Colonic mucosa (tissue), 4 donors: ENCODE measurements around the gene DMAC2L. TPM values are rescaled to one million over a fixed set of nuclear protein-coding genes. Genes with fewer than 3 reads are reported as not detected.

Experiments
- DNase-seq: peaks from one replicate; pipeline ENCODE4 v3.0.0-alpha.2; 2020
- H3K27ac ChIP-seq: fragments of 200-600 bp; one replicate; pipeline ENCODE4 v1.8.0; 2021
- H3K27me3 ChIP-seq: fragments of 200-600 bp; one replicate; pipeline ENCODE4 v1.8.0; 2021
- H3K36me3 ChIP-seq: fragments of 200-600 bp; one replicate; pipeline ENCODE4 v1.8.0; 2021
- H3K4me1 ChIP-seq: fragments of 200-600 bp; one replicate; pipeline ENCODE4 v1.8.0; 2021; ENCODE audit warnings: mild to moderate bottlenecking
- H3K4me3 ChIP-seq: fragments of 200-600 bp; one replicate; pipeline ENCODE4 v1.8.0; 2021
- H3K9ac ChIP-seq, 2 donors: one replicate each; pipeline ENCODE4 v1.7.0; 2013; ENCODE audit warnings: control low read depth in 2 of 2, low read depth in 2 of 2, low read length in 2 of 2
- H3K9me3 ChIP-seq: fragments of 200-600 bp; one replicate; pipeline ENCODE4 v1.8.0; 2021
- CTCF ChIP-seq: fragments of 200-600 bp; IDR thresholded peaks from one replicate; pipeline ENCODE4 v1.8.0; 2022; ENCODE audit warnings: antibody characterized with exemption, mild to moderate bottlenecking
- intact Hi-C: fragments of 100-400 bp; cut with DNase I; formaldehyde crosslinking; loops from one replicate; pipeline ENCODE4 v1.14.1; 2022
- total RNA-seq, 2 donors: library from RNA; stranded (reverse); fragmentation: NEBNext Ultra II Directional in 1 of 2; extraction: Animal tissue kit (Norgen Biotek cat#: 25700) in 1 of 2; gene quantifications; one replicate each; pipeline ENCODE4 v1.2.1, GENCODE V29; 2021
- donor health status: healthy.
- donor health status: DM: no; HTN: no; CAD: no.
- donor health status: DM: no; HTN: no; CAD: no.

DMAC2L gene, protein sequence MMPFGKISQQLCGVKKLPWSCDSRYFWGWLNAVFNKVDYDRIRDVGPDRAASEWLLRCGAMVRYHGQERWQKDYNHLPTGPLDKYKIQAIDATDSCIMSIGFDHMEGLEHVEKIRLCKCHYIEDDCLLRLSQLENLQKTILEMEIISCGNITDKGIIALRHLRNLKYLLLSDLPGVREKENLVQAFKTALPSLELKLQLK
- 10 to 100 TPM; 15.2 to 20.9 TPM for total RNA-seq

DNA sequence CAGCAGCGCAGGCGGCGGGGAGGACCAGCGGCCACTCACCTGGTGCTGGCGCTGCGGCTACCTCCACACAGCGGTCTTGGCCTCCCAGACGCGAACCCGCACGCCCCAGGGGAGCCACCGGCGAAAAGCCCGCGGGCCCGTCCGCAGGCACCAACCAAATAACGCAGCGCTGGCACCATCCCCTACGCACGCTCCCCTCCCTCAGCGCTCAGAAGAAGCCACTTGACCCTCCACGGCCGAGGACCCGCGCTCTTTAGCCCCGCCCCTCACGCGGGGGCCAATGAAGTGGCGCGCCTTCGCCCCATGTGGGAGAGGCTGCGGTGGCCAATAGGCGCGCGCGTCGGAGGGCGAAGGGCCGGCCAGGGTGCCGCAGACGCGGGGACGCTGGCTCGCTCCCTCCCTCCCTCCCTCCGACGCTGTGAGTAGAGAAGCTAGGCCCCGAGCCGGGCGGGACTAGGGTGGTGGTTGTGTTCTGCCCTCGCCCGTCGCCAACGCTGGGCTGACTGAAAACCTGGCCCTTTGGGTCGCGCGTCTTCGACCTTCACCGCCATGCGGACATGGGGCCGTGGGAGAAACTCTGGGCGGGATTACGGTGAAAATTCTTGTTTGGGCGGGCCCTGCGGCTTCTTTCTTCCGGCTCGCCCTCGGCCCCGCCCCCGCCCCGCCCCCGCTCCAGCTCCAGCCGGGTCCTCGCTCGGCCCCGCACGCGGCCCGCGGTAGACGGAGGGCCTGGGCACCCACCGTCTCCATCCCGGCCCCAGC, at the start of gene DMAC2L, which contains the start of gene L2HGDH:
DMAC2L (plus strand) TSS at position 353 of the 762 bp plus-strand sequence. CDS start 9,164 bp downstream, outside the sequence.
L2HGDH (minus strand) TSS at position 258 of the 762 bp plus-strand sequence; CDS start at position 179, 79 bp downstream.
- Histone ChIP-seq H3K27me3 (no peaks in the 10 kb centered on the region), H3K4me3 (peak within 1 kb of the TSS; percentile 91), H3K9ac (peak within 1 kb of the TSS; percentile 89 to 98), H3K36me3 (no peaks in the 10 kb centered on the region), H3K9me3 (no peaks in the 10 kb centered on the region), H3K4me1 (peaks cover 6% of the 10 kb centered on the region), H3K27ac (peak within 1 kb of the TSS; percentile 82)
- intact Hi-C loops, result loop anchor here (10.0 kb wide), 1 partner anchor 463 kb away; no protein-coding TSS in a partner anchor
- DNase-seq, result peak; percentile 97
- no peak for TF ChIP-seq CTCF

DNA sequence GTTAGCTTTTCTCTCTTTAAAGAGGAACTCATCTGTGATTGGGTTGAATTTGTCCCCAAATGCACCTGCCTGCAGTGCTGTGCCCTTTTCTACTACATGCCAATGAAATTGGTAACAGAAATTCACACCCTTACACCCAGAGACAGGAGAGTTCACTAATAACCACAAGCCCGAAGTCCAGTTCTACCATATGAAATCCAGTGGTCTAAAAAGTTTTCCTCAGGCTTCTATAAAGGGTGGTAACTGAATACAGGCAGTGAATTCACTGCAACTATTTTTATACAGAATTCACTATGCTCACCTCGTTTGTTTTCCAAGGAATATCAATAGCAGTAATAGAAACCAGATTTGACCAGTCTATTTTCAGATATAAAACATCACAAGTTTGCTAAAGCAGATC, 49.3 kb upstream of the DMAC2L start:
- intact Hi-C loops, result no loop called here
- H3K27ac ChIP-seq, result no peak overlapping the region
- H3K4me1 ChIP-seq, result no peaks in the 10 kb centered on the region
- no peaks in the 10 kb centered on the region for H3K27me3 ChIP-seq
- H3K9ac ChIP-seq, result no peak overlapping the region
- no peak for TF ChIP-seq CTCF
- no peak for DNase-seq
- no peak overlapping the region for H3K4me3 ChIP-seq
- H3K36me3 ChIP-seq, result no peaks in the 10 kb centered on the region
- H3K9me3 ChIP-seq, result no peaks in the 10 kb centered on the region

DNA sequence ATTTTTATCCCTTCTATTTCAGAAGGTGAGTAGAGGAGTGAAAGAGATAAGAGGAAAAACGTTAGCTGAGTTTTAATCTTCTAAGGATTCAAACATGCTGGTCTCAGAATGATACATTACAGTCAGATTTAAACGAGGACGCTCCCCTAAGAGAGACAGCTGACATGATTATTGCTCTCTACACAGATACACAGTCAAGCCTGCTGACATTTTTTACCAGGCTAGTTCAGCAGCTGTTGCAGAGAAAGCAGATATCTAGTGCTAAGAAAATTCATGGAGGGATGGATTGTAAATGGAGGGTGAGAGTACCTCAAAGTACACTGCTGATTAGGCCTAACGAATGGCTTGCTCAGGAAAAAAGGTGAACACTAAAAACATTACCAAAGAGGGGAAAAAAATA, 48.8 kb upstream of the DMAC2L start:
- Histone ChIP-seq H3K36me3 (no peaks in the 10 kb centered on the region), H3K4me1 (no peaks in the 10 kb centered on the region), H3K9me3 (no peaks in the 10 kb centered on the region), H3K27me3 (no peaks in the 10 kb centered on the region), H3K9ac (no peak overlapping the region), H3K4me3 (no peak overlapping the region), H3K27ac (no peak overlapping the region)
- TF ChIP-seq CTCF, result no peak
- DNase-seq, result no peak
- intact Hi-C loops, result no loop called here

DNA sequence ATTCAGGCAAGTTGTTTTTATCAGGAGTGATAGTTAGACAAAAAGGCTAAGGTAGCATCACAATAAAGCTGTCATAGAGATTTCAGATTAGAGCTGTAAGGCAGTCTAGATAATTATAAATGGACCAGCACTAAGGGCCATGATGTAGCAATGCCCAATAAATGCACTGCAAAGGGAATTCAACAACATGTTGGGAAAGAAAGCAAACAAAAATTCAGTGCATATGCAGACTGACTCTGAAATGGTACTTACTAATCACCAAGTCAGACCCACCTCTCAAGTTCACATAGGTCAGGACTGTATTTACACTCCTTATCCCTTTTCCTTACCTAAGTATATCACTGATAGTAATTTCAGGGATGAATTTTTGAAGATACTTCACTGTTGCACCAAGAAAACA, 47.1 kb upstream of the DMAC2L start:
- no peak overlapping the region for H3K4me3 ChIP-seq
- no peak for TF ChIP-seq CTCF
- H3K9me3 ChIP-seq, result no peaks in the 10 kb centered on the region
- intact Hi-C loops, result no loop called here
- H3K27ac ChIP-seq, result no peak overlapping the region
- DNase-seq, result no peak
- no peaks in the 10 kb centered on the region for H3K4me1 ChIP-seq
- H3K27me3 ChIP-seq, result no peaks in the 10 kb centered on the region
- no peak overlapping the region for H3K9ac ChIP-seq
- H3K36me3 ChIP-seq, result no peaks in the 10 kb centered on the region

GRCh38 chr14:50270932-50271331, 41.2 kb upstream of the DMAC2L start:
- H3K27ac ChIP-seq, result no peak overlapping the region
- H3K9ac ChIP-seq, result no peak overlapping the region
- H3K4me3 ChIP-seq, result no peak overlapping the region
- no peak for DNase-seq
- intact Hi-C loops, result no loop called here
- TF ChIP-seq CTCF, result no peak
- H3K36me3 ChIP-seq, result no peaks in the 10 kb centered on the region
- no peaks in the 10 kb centered on the region for H3K9me3 ChIP-seq
- no peaks in the 10 kb centered on the region for H3K27me3 ChIP-seq
- no peaks in the 10 kb centered on the region for H3K4me1 ChIP-seq
